PFSK-1 (cell line): Measurements from ENCODE around the gene PDZD8.

Experiments used
- REST ChIP-seq, 2 experiments: IDR thresholded peaks; 2 replicates each; pipeline versions ENCODE4 v1.6.1 to v1.8.0; 2011 to 2012; ENCODE audit warnings: low read depth in 2 of 2, low read length in 2 of 2, control low read depth in 1 of 2, inconsistent platforms in 1 of 2, mild to moderate bottlenecking in 1 of 2, moderate library complexity in 1 of 2; ENCODE audit not compliant: insufficient read depth in 1 of 2
- TAF1 ChIP-seq: IDR thresholded peaks from 2 replicates; pipeline ENCODE4 v1.6.1; 2012; ENCODE audit warnings: low read length, control low read depth, borderline replicate concordance; ENCODE audit not compliant: insufficient read depth

GRCh38 chr10:117334066-117334465, 41.2 kb downstream of the PDZD8 start:
- TF ChIP-seq REST (IDR thresholded peaks at IDR 0.05; ENCODE audit: insufficient read depth in 1 of 2, low read depth in 2 of 2, low read length in 2 of 2) = no peak
- no peak for TF ChIP-seq TAF1
